ENCODE measurements around the gene AOPEP. TPM values are rescaled to one million over a fixed set of nuclear protein-coding genes. Genes with fewer than 3 reads are reported as not detected.

The AOPEP gene
- total RNA-seq, 2 donors from 2014 or later, result 81.5 to 224 TPM

- DNase-seq, result peak in 1 of 4 donors; percentile 37
- H3K4me1 ChIP-seq, result peaks cover 48% of the 10 kb centered on the region
- WGBS, 2 donors, result 73 to 74% methylated on average over 11 of the region's 11 CpGs
Observed at GRCh38 chr9:94973451-94973941, 247.0 kb downstream of the AOPEP start.

GRCh38 chr9:94974154-94974879, 247.8 kb downstream of the AOPEP start:
- intact Hi-C loops (cut with DNase I), result no loop called here
- TF ChIP-seq CTCF (IDR thresholded peaks at IDR 0.05) (no peak), POLR2A (IDR thresholded peaks at IDR 0.05) (no peak)
- peaks cover 48% of the 10 kb centered on the region for H3K4me1 ChIP-seq
- H3K9me3 ChIP-seq, result no peaks in the 10 kb centered on the region
- DNase-seq, result no peak
- no peaks in the 10 kb centered on the region for H3K36me3 ChIP-seq (replicated peaks in 1 of 2; ENCODE audit: insufficient read depth in 1 of 2, low read depth in 2 of 2)
- peak overlapping the region in 3 of 4 donors; percentile 88 to 95 (median 90) for H3K27ac ChIP-seq
- ATAC-seq, result no peak
- no peaks in the 10 kb centered on the region for H3K27me3 ChIP-seq
- no peak overlapping the region for H3K4me3 ChIP-seq
- 77 to 79% methylated on average over 10 of the region's 10 CpGs for WGBS, 2 donors

More at GRCh38 chr9:94973451-94973941, 247.0 kb downstream of the AOPEP start:
- intact Hi-C loops (cut with DNase I), result no loop called here
- Histone ChIP-seq H3K27ac (peak overlapping the region; percentile 87 to 95 (median 89)), H3K36me3 (replicated peaks in 1 of 2; ENCODE audit: insufficient read depth in 1 of 2, low read depth in 2 of 2) (no peaks in the 10 kb centered on the region), H3K9me3 (no peaks in the 10 kb centered on the region), H3K27me3 (no peaks in the 10 kb centered on the region), H3K4me3 (no peak overlapping the region)
- ATAC-seq, result no peak
- no peak for TF ChIP-seq CTCF (IDR thresholded peaks at IDR 0.05)
- TF ChIP-seq POLR2A (IDR thresholded peaks at IDR 0.05), result no peak

GRCh38 chr9:94975480-94975879, 249.0 kb downstream of the AOPEP start:
- no peak overlapping the region for H3K4me3 ChIP-seq
- peaks cover 44% of the 10 kb centered on the region for H3K4me1 ChIP-seq
- H3K27ac ChIP-seq, result no peak overlapping the region
- ATAC-seq (no peak), DNase-seq (no peak)
- no peaks in the 10 kb centered on the region for H3K27me3 ChIP-seq
- 91 to 94% methylated on average over 11 of the region's 11 CpGs for WGBS, 2 donors
- no peaks in the 10 kb centered on the region for H3K36me3 ChIP-seq (replicated peaks in 1 of 2; ENCODE audit: insufficient read depth in 1 of 2, low read depth in 2 of 2)
- intact Hi-C loops (cut with DNase I), result no loop called here
- TF ChIP-seq CTCF (IDR thresholded peaks at IDR 0.05), result no peak
- TF ChIP-seq POLR2A (IDR thresholded peaks at IDR 0.05), result no peak
- H3K9me3 ChIP-seq, result no peaks in the 10 kb centered on the region

GRCh38 chr9:94976077-94976476, 249.6 kb downstream of the AOPEP start:
- DNase-seq (no peak), ATAC-seq (no peak)
- Histone ChIP-seq H3K4me1 (peaks cover 38% of the 10 kb centered on the region), H3K9me3 (no peaks in the 10 kb centered on the region), H3K27me3 (no peaks in the 10 kb centered on the region), H3K27ac (no peak overlapping the region), H3K36me3 (replicated peaks in 1 of 2; ENCODE audit: insufficient read depth in 1 of 2, low read depth in 2 of 2) (no peaks in the 10 kb centered on the region), H3K4me3 (no peak overlapping the region)
- 95% methylated on average over 4 of the region's 4 CpGs for WGBS, 2 donors
- TF ChIP-seq POLR2A (IDR thresholded peaks at IDR 0.05) (no peak), CTCF (IDR thresholded peaks at IDR 0.05) (no peak)
- intact Hi-C loops (cut with DNase I), result no loop called here

GRCh38 chr9:94977416-94977815, 250.9 kb downstream of the AOPEP start:
- WGBS, 2 donors, result 95 to 98% methylated on average over 4 to 5 of the region's 5 CpGs
- ATAC-seq (no peak), DNase-seq (no peak)
- Histone ChIP-seq H3K9me3 (no peaks in the 10 kb centered on the region), H3K27me3 (no peaks in the 10 kb centered on the region), H3K27ac (no peak overlapping the region), H3K4me1 (peaks cover 25% of the 10 kb centered on the region), H3K36me3 (replicated peaks in 1 of 2; ENCODE audit: insufficient read depth in 1 of 2, low read depth in 2 of 2) (no peaks in the 10 kb centered on the region), H3K4me3 (no peak overlapping the region)
- intact Hi-C loops (cut with DNase I), result no loop called here
- TF ChIP-seq CTCF (IDR thresholded peaks at IDR 0.05) (no peak), POLR2A (IDR thresholded peaks at IDR 0.05) (no peak)
